Spleen (tissue), 7 donors: Measurements from ENCODE around the gene KRTAP4-9.

Experiments
- CTCF ChIP-seq, 11 experiments: fragments of 200-600 bp in 7 of 11; fragments of 450-650 bp in 4 of 11; sonication (generic) in 4 of 11; IDR thresholded peaks in 8 of 11; conservative IDR thresholded peaks in 3 of 11; 1 replicate in 7 of 11; 2 replicates in 4 of 11; pipeline versions ENCODE4 v1.4.0 to v1.8.0; 2016 to 2021; ENCODE audit warnings: antibody characterized with exemption in 11 of 11, inconsistent platforms in 4 of 11, mild to moderate bottlenecking in 1 of 11
- POLR2A ChIP-seq, 3 donors: fragments of 450-650 bp; IDR thresholded peaks; one replicate each; pipeline ENCODE4 v1.5.1; 2017; ENCODE audit warnings: antibody characterized with exemption in 3 of 3, mild to moderate bottlenecking in 1 of 3
- donor health status: DM: no; HTN: no; CAD: no; lungs with moderate emphysema.
- donor health status: DM: no; HTN: no; CAD: no.
- donor health status: DM: no; HTN: no; CAD: no.

- TF ChIP-seq CTCF (IDR thresholded peaks at IDR 0.05 in 8 of 11, conservative IDR thresholded peaks at IDR 0.05 in 3 of 11): no peak
- TF ChIP-seq POLR2A (IDR thresholded peaks at IDR 0.05): no peak
Measured at GRCh38 chr17:41145261-41145660, 40.1 kb downstream of the KRTAP4-9 start.
